Heart right ventricle (tissue), 16 donors: ENCODE data around the gene LTN1. TPM values are rescaled to one million over a fixed set of nuclear protein-coding genes. Genes with fewer than 3 reads are reported as not detected.

Experiments used
- ATAC-seq, 8 donors: fragments of 200-7000 bp; cut with Tn5 transposase; one replicate each; pipeline ENCODE4 v1.9.1; 2020; ENCODE audit warnings: mild to moderate bottlenecking in 8 of 8, moderate library complexity in 8 of 8, moderate number of reproducible peaks in 1 of 8
- DNase-seq, 2 donors: peaks; one replicate each; pipeline ENCODE4 v3.0.0-alpha.2; 2020
- H3K27ac ChIP-seq, 10 donors: fragments of 200-600 bp; sonication (generic) in 2 of 10; one replicate each; pipeline versions ENCODE4 v1.5.0 to v1.8.0; 2020 to 2022; ENCODE audit warnings: mild to moderate bottlenecking in 3 of 10
- H3K27me3 ChIP-seq, 7 donors: fragments of 200-600 bp; one replicate each; pipeline ENCODE4 v1.8.0; 2021 to 2022; ENCODE audit warnings: mild to moderate bottlenecking in 2 of 7
- H3K36me3 ChIP-seq, 9 donors: fragments of 200-600 bp; sonication (generic) in 1 of 9; one replicate each; pipeline versions ENCODE4 v1.5.0 to v1.8.0; 2020 to 2022; ENCODE audit warnings: mild to moderate bottlenecking in 2 of 9
- H3K4me1 ChIP-seq, 9 donors: fragments of 200-600 bp; sonication (generic) in 1 of 9; one replicate each; pipeline versions ENCODE4 v1.5.0 to v1.8.0; 2020 to 2022; ENCODE audit warnings: mild to moderate bottlenecking in 4 of 9
- H3K4me3 ChIP-seq, 10 donors: fragments of 200-600 bp; sonication (generic) in 2 of 10; one replicate each; pipeline versions ENCODE4 v1.5.0 to v1.8.0; 2020 to 2022; ENCODE audit warnings: mild to moderate bottlenecking in 7 of 10, moderate library complexity in 2 of 10
- H3K9me3 ChIP-seq, 11 donors: fragments of 200-600 bp in 10 of 11; sonication (generic) in 2 of 11; one replicate each; pipeline versions ENCODE4 v1.5.0 to v1.8.0; 2013 to 2022; ENCODE audit warnings: mild to moderate bottlenecking in 2 of 11, control low read depth in 1 of 11, moderate library complexity in 1 of 11
- CTCF ChIP-seq, 9 donors: fragments of 200-600 bp; sonication (generic) in 2 of 9; IDR thresholded peaks; one replicate each; pipeline versions ENCODE4 v1.5.0 to v1.8.0; 2021 to 2022; ENCODE audit warnings: antibody characterized with exemption in 9 of 9, mild to moderate bottlenecking in 5 of 9, moderate library complexity in 1 of 9
- WGBS, 2 donors: extraction: QIAGEN DNeasy Blood & Tissue Kit; methylation state at CpG; one replicate each; pipeline ENCODE4 v1.1.7; 2013; ENCODE audit warnings: inconsistent platforms in 1 of 2; 5-methylcytosine and 5-hydroxymethylcytosine counted together
- intact Hi-C, 10 donors: fragments of 100-400 bp; cut with DNase I; formaldehyde crosslinking; loops; one replicate each; pipeline versions ENCODE4 v1.11.1 to v1.14.2; 2022
- polyA plus RNA-seq, 2 donors: library from polyadenylated mRNA; stranded (reverse); fragments of 200-250 nt; gene quantifications; one replicate each; pipeline ENCODE4 v1.2.3, GENCODE V29; 2013
- total RNA-seq, 10 donors: library from RNA; stranded (reverse); fragmentation: NEBNext Ultra II Directional in 3 of 10; extraction: Animal tissue kit (Norgen Biotek cat#: 25700) in 3 of 10; gene quantifications; one replicate each; pipeline versions ENCODE4 v1.2.1 to v1.2.4, GENCODE V29; 2021 to 2023
- donor health status: Arrhythmogenic right ventricular cardiomyopathy.
- donor health status: ischemic (EF 13 %, LVEDD 7.1; RV severe dilation, severe dysfunction).
- donor health status: healthy with polysubstance abuse.
- donor health status: DM: no; HTN: yes; CAD: no.
- donor health status: DM: no; HTN: no; CAD: no.
- donor health status: ischemic (EF 25% LVEDD 6.9; RV normal size, moderate dysfunction).
- donor health status: ischemic (EF 25% LVEDD 5.7; RV mildly dilated, moderate dysfunction).
- donor health status: healthy.
- donor health status: DM: yes; HTN: yes; CAD: no.
- donor health status: Ischemic cardiomyopathy.
- donor health status: ischemic (EF 35%, LVEDD 5.7; RV mildly dilated, moderate dysfunction).
- donor health status: nonischemic (EF 11% LVEDD 7.7; RV severe dilation, severe dysfunction).
- donor health status: DM: yes; HTN: yes; CAD: no.
- donor health status: PGD.
- donor health status: ischemic (EF 29% LVEDD 5.4; RV normal size, mild dysfunction).
- donor health status: nonischemic (EF 23%, LVEDD 6.1; RV moderate dilation, normal function).

LTN1 gene
- total and polyA plus RNA-seq, 12 donors = 3.2 to 20.4 (median 17.7) TPM

- H3K27ac ChIP-seq = no peak overlapping the region
- H3K27me3 ChIP-seq = no peaks in the 10 kb centered on the region
- 79 to 81% methylated on average over 1 of the region's 1 CpG for WGBS, 2 donors
- ATAC-seq (no peak), DNase-seq (no peak)
- TF ChIP-seq CTCF (IDR thresholded peaks at IDR 0.05) = no peak
- peaks cover 0 to 18% (median 6%) of the 10 kb centered on the region in 9 donors for H3K4me1 ChIP-seq
- H3K9me3 ChIP-seq = no peaks in the 10 kb centered on the region
- H3K4me3 ChIP-seq = no peak overlapping the region
- intact Hi-C loops = loop anchor here in 1 of 10 donors (10.0 kb wide), 1 partner anchor 86 kb away; no protein-coding TSS in a partner anchor
- H3K36me3 ChIP-seq = peaks cover 0 to 100% (median 40%) of the 10 kb centered on the region in 9 donors
Measured at GRCh38 chr21:28979092-28979491, 13.6 kb downstream of the LTN1 start.

GRCh38 chr21:28975397-28975796 lies 17.3 kb downstream of the LTN1 start:
- 14 to 16% methylated on average over 3 of the region's 3 CpGs for WGBS, 2 donors
- ATAC-seq (peak in 4 of 8 donors; percentile 37 to 59 (median 43)), DNase-seq (no peak)
- Histone ChIP-seq H3K27ac (peak overlapping the region in 2 of 10 donors; percentile 10 to 17), H3K27me3 (no peaks in the 10 kb centered on the region), H3K4me1 (peaks cover 0 to 24% (median 6%) of the 10 kb centered on the region in 9 donors), H3K9me3 (no peaks in the 10 kb centered on the region), H3K4me3 (no peak overlapping the region), H3K36me3 (peaks cover 0 to 100% (median 20%) of the 10 kb centered on the region in 9 donors)
- intact Hi-C loops = loop anchor here in 1 of 10 donors (10.0 kb wide), 1 partner anchor 89 kb away; no protein-coding TSS in a partner anchor
- TF ChIP-seq CTCF (IDR thresholded peaks at IDR 0.05) = no peak

GRCh38 chr21:28974531-28975227 lies 18.0 kb downstream of the LTN1 start:
- intact Hi-C loops = loop anchor here in 1 of 10 donors (10.0 kb wide), 1 partner anchor 90 kb away; no protein-coding TSS in a partner anchor
- TF ChIP-seq CTCF (IDR thresholded peaks at IDR 0.05) = no peak
- 93 to 94% methylated on average over 6 of the region's 6 CpGs for WGBS, 2 donors
- Histone ChIP-seq H3K36me3 (peaks cover 0 to 100% (median 28%) of the 10 kb centered on the region in 9 donors), H3K9me3 (no peaks in the 10 kb centered on the region), H3K27ac (peak overlapping the region in 1 of 10 donors; percentile 10), H3K27me3 (no peaks in the 10 kb centered on the region), H3K4me3 (no peak overlapping the region), H3K4me1 (peaks cover 0 to 24% (median 6%) of the 10 kb centered on the region in 9 donors)
- DNase-seq (no peak), ATAC-seq (no peak)

GRCh38 chr21:28972398-28972797 lies 20.3 kb downstream of the LTN1 start:
- no peak for DNase-seq
- Histone ChIP-seq H3K9me3 (no peaks in the 10 kb centered on the region), H3K27ac (no peak overlapping the region), H3K4me1 (peaks cover 0 to 24% (median 6%) of the 10 kb centered on the region in 9 donors), H3K36me3 (peaks cover 0 to 100% (median 39%) of the 10 kb centered on the region in 9 donors), H3K4me3 (no peak overlapping the region), H3K27me3 (no peaks in the 10 kb centered on the region)
- ATAC-seq = no peak
- intact Hi-C loops = loop anchor here in 1 of 10 donors (10.0 kb wide), 1 partner anchor 92 kb away; no protein-coding TSS in a partner anchor
- no peak for TF ChIP-seq CTCF (IDR thresholded peaks at IDR 0.05)
- WGBS, 2 donors = 98 to 100% methylated on average over 6 of the region's 6 CpGs
